Left lung (tissue), 10 donors: ENCODE results near the gene HERC3. TPM values are rescaled to one million over a fixed set of nuclear protein-coding genes. Genes with fewer than 3 reads are reported as not detected.

Experiments used
- ATAC-seq: fragments of 200-7000 bp; cut with Tn5 transposase; one replicate; pipeline ENCODE4 v1.9.1; 2020; ENCODE audit warnings: moderate library complexity
- DNase-seq, 4 donors: peaks; one replicate each; pipeline ENCODE4 v3.0.0-alpha.2; 2013 to 2020
- H3K27ac ChIP-seq, 2 donors: fragments of 200-600 bp; sonication (generic) in 1 of 2; one replicate each; pipeline versions ENCODE4 v1.5.0 to v1.8.0; 2020 to 2021
- H3K27me3 ChIP-seq, 2 donors: fragments of 200-600 bp; sonication (generic) in 1 of 2; one replicate each; pipeline versions ENCODE4 v1.5.0 to v1.8.0; 2020 to 2021
- H3K36me3 ChIP-seq, 2 donors: fragments of 200-600 bp; sonication (generic) in 1 of 2; one replicate each; pipeline versions ENCODE4 v1.5.0 to v1.8.0; 2020 to 2021
- H3K4me1 ChIP-seq, 2 donors: fragments of 200-600 bp; one replicate each; pipeline ENCODE4 v1.8.0; 2021
- H3K4me3 ChIP-seq, 2 donors: fragments of 200-600 bp; sonication (generic) in 1 of 2; one replicate each; pipeline versions ENCODE4 v1.5.0 to v1.8.0; 2020 to 2021; ENCODE audit warnings: mild to moderate bottlenecking in 1 of 2
- H3K9me3 ChIP-seq, 2 donors: fragments of 200-600 bp; sonication (generic) in 1 of 2; one replicate each; pipeline versions ENCODE4 v1.5.0 to v1.8.0; 2020 to 2021
- intact Hi-C, 2 donors: fragments of 100-400 bp; cut with DNase I; formaldehyde crosslinking; loops; one replicate each; pipeline versions ENCODE4 v1.11.2 to v1.14.2; 2022
- polyA plus RNA-seq, 6 donors: library from polyadenylated mRNA; unstranded; fragments of 120-200 nt; gene quantifications; one replicate each; pipeline ENCODE4 v1.2.1, GENCODE V29; 2013; ENCODE audit not compliant: insufficient read length in 6 of 6
- total RNA-seq, 2 donors: library from RNA; stranded (reverse); fragmentation: NEBNext Ultra II Directional; extraction: Animal tissue kit (Norgen Biotek cat#: 25700); gene quantifications; one replicate each; pipeline ENCODE4 v1.2.1, GENCODE V29; 2021
- TF ChIP-seq, protein P1 (sequence below), 2 donors: fragments of 200-600 bp; sonication (generic) in 1 of 2; IDR thresholded peaks; one replicate each; pipeline versions ENCODE4 v1.5.0 to v1.8.0; 2021; ENCODE audit warnings: antibody characterized with exemption in 2 of 2
- donor health status: DM: no; HTN: yes; CAD: no.
- donor health status: DM: no; HTN: no; CAD: no.

The HERC3 gene
- total and polyA plus RNA-seq, 8 donors: 17.1 to 43.8 (median 22.2) TPM

DNA sequence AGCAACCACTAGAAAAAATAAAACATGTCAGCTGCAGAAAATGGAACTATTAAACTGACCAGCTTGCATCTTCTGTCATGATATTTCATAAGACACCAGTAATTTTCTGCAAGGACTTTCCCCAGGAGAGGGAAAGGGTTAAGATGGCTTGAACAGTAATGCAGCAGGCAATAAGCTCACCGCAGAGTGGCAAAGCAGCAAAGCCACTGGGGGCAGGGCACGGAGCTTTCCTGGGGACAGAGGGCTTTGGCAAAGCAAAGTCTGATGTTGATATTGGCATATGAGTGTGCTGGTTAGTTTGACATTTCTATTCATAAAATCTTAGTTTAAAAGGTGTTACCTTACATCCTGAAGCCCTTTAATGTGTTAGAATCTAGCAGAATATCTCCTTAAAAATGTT, 160.5 kb downstream of the HERC3 start:
- intact Hi-C loops: no loop called here
- no peak overlapping the region for H3K4me3 ChIP-seq
- DNase-seq (no peak), ATAC-seq (no peak)
- H3K27ac ChIP-seq: no peak overlapping the region
- H3K36me3 ChIP-seq: peaks cover 0 to 46% of the 10 kb centered on the region in 2 donors
- no peaks in the 10 kb centered on the region for H3K9me3 ChIP-seq
- H3K4me1 ChIP-seq: no peaks in the 10 kb centered on the region
- TF ChIP-seq, protein P1, sequence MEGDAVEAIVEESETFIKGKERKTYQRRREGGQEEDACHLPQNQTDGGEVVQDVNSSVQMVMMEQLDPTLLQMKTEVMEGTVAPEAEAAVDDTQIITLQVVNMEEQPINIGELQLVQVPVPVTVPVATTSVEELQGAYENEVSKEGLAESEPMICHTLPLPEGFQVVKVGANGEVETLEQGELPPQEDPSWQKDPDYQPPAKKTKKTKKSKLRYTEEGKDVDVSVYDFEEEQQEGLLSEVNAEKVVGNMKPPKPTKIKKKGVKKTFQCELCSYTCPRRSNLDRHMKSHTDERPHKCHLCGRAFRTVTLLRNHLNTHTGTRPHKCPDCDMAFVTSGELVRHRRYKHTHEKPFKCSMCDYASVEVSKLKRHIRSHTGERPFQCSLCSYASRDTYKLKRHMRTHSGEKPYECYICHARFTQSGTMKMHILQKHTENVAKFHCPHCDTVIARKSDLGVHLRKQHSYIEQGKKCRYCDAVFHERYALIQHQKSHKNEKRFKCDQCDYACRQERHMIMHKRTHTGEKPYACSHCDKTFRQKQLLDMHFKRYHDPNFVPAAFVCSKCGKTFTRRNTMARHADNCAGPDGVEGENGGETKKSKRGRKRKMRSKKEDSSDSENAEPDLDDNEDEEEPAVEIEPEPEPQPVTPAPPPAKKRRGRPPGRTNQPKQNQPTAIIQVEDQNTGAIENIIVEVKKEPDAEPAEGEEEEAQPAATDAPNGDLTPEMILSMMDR (IDR thresholded peaks at IDR 0.05): no peak
- no peaks in the 10 kb centered on the region for H3K27me3 ChIP-seq

DNA sequence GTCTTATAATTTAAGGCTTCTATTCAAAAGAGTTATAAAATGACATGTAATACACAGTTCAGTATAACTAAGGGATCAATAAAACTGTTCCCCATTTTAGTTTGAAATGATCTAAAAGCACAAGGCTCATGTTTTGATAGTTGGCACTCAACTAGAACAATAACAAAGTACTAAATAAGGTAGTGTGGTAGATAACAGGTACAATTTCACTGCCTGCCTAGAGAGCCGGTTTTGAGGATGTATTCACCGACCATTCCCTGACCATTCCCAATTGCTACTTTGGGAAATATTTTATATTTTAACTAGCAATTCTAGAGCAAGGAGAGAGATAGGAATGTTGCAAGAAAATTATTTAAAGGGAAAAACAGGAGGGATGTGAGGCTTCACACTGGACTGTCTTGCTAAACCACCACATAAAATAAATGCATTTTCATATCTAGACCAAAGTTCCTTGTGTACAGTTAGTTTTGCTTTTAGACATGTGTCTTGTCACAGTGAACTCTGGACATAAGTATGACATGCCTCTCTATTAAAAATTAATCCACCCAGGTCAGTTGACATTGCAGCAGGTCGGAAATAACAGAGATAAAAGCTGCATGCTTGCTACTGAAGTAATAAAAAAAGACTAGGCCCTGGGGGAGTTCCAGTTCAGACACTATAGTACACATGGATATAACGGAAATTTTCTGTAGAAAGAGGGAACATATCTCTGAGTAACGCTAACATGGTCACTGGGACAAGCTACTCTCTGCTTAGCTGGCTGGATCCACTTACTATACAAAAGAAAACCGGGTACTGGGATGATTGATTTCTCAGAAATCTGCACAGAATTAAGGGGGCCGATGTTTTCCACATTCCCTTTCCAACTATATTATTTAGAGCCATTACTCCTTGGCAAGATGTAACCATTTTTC, 161.6 kb downstream of the HERC3 start:
- Histone ChIP-seq H3K27ac (no peak overlapping the region), H3K9me3 (no peaks in the 10 kb centered on the region), H3K36me3 (peaks cover 0 to 44% of the 10 kb centered on the region in 2 donors), H3K4me3 (no peak overlapping the region), H3K4me1 (peaks cover 0 to 3% of the 10 kb centered on the region in 2 donors), H3K27me3 (no peaks in the 10 kb centered on the region)
- ATAC-seq (no peak), DNase-seq (no peak)
- TF ChIP-seq, protein P1 (IDR thresholded peaks at IDR 0.05): no peak
- intact Hi-C loops: no loop called here

DNA sequence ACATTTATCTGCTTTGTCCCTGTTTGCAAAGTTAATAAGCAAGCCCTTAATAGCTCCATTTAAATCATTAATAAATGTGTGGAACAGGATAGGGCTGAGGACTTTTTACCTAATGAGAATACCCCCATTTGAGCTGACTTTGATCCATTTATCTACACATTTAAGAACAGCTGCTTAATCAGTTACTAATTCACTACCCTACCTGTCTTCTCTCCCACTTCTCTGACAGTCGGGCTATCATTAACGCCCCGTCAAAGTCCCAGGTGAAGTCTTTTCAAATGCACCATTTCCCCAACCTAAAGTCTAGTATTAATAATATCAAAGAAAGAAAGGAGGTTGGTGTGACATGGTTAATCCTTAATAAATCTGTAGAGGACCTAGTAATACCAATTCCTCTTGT, 162.5 kb downstream of the HERC3 start:
- Histone ChIP-seq H3K27ac (no peak overlapping the region), H3K27me3 (no peaks in the 10 kb centered on the region), H3K9me3 (no peaks in the 10 kb centered on the region), H3K4me3 (no peak overlapping the region), H3K4me1 (peaks cover 0 to 7% of the 10 kb centered on the region in 2 donors), H3K36me3 (peaks cover 0 to 36% of the 10 kb centered on the region in 2 donors)
- no peak for ATAC-seq
- intact Hi-C loops: no loop called here
- TF ChIP-seq, protein P1 (IDR thresholded peaks at IDR 0.05): no peak
- DNase-seq: no peak

DNA sequence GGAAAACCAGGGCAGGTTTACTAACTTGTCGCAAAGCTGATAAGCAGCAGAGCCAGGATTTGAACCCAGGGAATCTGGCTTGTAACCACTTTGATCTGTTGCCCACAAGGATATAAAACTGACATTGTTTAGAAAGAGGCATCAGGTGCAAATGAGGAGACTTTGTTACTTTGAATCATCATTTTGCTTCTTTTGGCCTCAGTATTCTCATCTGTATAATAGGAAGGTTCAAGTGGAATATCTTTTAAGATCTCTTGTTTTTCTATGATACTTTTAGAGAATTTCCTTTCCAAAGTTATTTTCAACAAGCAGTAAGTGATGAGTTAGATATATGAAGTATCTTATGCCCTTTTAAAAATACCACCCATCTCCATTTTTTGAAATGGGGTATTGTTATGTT, 163.2 kb downstream of the HERC3 start:
- no peaks in the 10 kb centered on the region for H3K9me3 ChIP-seq
- ATAC-seq: no peak

DNA sequence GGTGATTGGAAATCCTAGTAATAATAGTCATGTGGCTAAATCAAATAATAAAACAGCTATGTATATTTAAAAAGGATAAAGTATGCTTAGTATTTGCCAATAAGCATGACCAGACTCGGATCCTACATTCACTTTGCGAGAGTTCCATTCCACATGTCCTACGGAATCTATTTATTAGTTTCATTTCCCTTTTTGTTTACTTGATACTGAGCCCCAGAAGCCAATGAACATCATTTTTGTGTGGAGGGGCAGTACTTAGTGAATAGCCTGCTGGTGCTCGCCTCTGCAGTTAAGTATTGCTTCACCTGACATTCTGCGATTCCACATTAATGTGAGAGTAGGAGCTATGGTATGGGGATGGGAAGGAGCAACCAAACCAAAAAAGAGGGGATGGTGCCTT, 163.9 kb downstream of the HERC3 start:
- ATAC-seq: no peak
- intact Hi-C loops: no loop called here
- TF ChIP-seq, protein P1 (IDR thresholded peaks at IDR 0.05): no peak
- no peak for DNase-seq
- Histone ChIP-seq H3K27me3 (no peaks in the 10 kb centered on the region), H3K4me1 (peaks cover 0 to 7% of the 10 kb centered on the region in 2 donors), H3K36me3 (peaks cover 0 to 23% of the 10 kb centered on the region in 2 donors), H3K27ac (no peak overlapping the region), H3K9me3 (no peaks in the 10 kb centered on the region), H3K4me3 (no peak overlapping the region)

More for the DNA sequence above, 163.2 kb downstream of the HERC3 start:
- TF ChIP-seq, protein P1 (IDR thresholded peaks at IDR 0.05): no peak
- Histone ChIP-seq H3K4me1 (peaks cover 0 to 7% of the 10 kb centered on the region in 2 donors), H3K4me3 (no peak overlapping the region), H3K27ac (no peak overlapping the region), H3K27me3 (no peaks in the 10 kb centered on the region), H3K36me3 (peaks cover 0 to 30% of the 10 kb centered on the region in 2 donors)
- no peak for DNase-seq
- intact Hi-C loops: no loop called here
